Measurements from ENCODE around the gene MYMX. TPM values are rescaled to one million over a fixed set of nuclear protein-coding genes. Genes with fewer than 3 reads are reported as not detected.
A peak's percentile ranks its signal among the peaks of the same experiment; 100 is the strongest.
"Not testable (repeated sequence)": the region's sequence is repeated elsewhere in the genome, so short reads cannot be mapped to it uniquely, and the experiment has no call there.

MYMX gene
- polyA plus RNA-seq, 1 donor = 0.13 TPM

DNA sequence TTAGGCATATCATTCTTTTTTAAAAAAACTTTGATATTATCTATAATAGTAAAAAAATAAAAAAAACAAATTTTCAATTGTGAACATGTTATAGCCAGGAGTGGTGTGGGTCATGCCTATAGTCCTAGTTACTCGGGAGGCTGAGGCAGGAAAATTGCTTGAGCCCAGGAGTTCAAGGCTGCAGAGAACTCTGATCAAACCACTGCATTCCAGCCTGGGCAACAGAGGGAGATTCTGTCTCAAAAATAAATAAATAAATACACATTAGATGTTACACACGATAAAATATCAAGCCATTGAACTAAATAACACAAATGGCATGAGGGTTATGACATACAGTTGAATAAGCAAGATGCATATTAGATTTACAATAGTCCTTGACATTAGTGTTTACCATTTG lies 27.9 kb upstream of the MYMX start:
- WGBS (ENCODE audit: insufficient coverage, low lambda C conversion rate) = no CpG with 5 or more reads among the region's 2 CpGs
- H3K36me3 ChIP-seq (ENCODE audit: control insufficient read depth, insufficient read depth, low read length) = no peaks in the 10 kb centered on the region
- H3K27ac ChIP-seq (ENCODE audit: low read length) = no peak overlapping the region
- no peaks in the 10 kb centered on the region for H3K4me1 ChIP-seq (ENCODE audit: control insufficient read depth, insufficient read depth, low read length)
- no peak for DNase-seq
- no peaks in the 10 kb centered on the region for H3K27me3 ChIP-seq (ENCODE audit: control insufficient read depth, insufficient read depth, low read length)
- no peak overlapping the region for H3K4me3 ChIP-seq (ENCODE audit: low read length)
- no peaks in the 10 kb centered on the region for H3K9me3 ChIP-seq (ENCODE audit: control insufficient read depth, low read depth, low read length)

DNA sequence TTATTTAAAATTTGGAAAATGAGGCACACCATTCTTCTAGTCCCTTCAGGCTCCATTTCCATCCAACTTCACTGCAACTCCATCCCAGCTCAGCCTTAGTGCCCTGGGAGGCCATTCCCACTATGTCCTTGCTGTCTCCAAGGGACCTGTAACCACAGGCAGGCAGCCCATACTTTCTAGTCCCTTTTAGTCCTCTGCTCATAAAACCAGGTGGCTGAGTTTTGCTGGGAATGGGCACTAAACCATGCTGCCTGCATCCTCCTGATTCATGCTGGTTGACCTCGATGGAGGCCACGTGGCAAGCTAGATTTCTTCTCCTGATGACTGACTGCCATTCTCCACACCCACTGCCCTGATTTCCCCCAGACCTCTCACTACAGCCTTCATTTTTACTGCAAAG lies 27.5 kb upstream of the MYMX start:
- Histone ChIP-seq H3K4me1 (ENCODE audit: control insufficient read depth, insufficient read depth, low read length) (no peaks in the 10 kb centered on the region), H3K9me3 (ENCODE audit: control insufficient read depth, low read depth, low read length) (no peaks in the 10 kb centered on the region), H3K27me3 (ENCODE audit: control insufficient read depth, insufficient read depth, low read length) (no peaks in the 10 kb centered on the region), H3K27ac (ENCODE audit: low read length) (no peak overlapping the region), H3K4me3 (ENCODE audit: low read length) (no peak overlapping the region), H3K36me3 (ENCODE audit: control insufficient read depth, insufficient read depth, low read length) (no peaks in the 10 kb centered on the region)
- DNase-seq = no peak
- WGBS (ENCODE audit: insufficient coverage, low lambda C conversion rate) = no CpG with 5 or more reads among the region's 2 CpGs

DNA sequence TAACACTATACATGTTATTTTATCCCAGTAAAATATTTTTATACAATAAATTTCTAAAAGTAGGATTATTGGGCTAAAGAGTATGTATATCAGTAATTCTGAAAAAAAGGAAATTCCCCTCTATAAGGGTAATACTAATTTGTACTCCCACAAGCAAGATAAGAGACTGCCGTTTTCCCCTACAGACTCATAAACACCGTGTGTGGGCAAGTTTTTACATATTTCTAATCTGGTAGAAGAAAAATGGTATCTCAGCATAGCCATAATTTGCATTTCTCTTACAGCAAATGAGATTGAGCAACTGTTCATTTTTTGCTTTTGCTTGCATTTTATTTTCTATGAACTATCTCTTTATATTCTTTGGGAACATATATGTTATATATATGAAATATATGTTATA lies 26.0 kb upstream of the MYMX start:
- Histone ChIP-seq H3K27me3 (ENCODE audit: control insufficient read depth, insufficient read depth, low read length) (no peaks in the 10 kb centered on the region), H3K4me3 (ENCODE audit: low read length) (no peak overlapping the region), H3K27ac (ENCODE audit: low read length) (no peak overlapping the region), H3K9me3 (ENCODE audit: control insufficient read depth, low read depth, low read length) (no peaks in the 10 kb centered on the region), H3K4me1 (ENCODE audit: control insufficient read depth, insufficient read depth, low read length) (no peaks in the 10 kb centered on the region), H3K36me3 (ENCODE audit: control insufficient read depth, insufficient read depth, low read length) (no peaks in the 10 kb centered on the region)
- WGBS (ENCODE audit: insufficient coverage, low lambda C conversion rate) = 60% methylated on average over 1 of the region's 2 CpGs
- no peak for DNase-seq

DNA sequence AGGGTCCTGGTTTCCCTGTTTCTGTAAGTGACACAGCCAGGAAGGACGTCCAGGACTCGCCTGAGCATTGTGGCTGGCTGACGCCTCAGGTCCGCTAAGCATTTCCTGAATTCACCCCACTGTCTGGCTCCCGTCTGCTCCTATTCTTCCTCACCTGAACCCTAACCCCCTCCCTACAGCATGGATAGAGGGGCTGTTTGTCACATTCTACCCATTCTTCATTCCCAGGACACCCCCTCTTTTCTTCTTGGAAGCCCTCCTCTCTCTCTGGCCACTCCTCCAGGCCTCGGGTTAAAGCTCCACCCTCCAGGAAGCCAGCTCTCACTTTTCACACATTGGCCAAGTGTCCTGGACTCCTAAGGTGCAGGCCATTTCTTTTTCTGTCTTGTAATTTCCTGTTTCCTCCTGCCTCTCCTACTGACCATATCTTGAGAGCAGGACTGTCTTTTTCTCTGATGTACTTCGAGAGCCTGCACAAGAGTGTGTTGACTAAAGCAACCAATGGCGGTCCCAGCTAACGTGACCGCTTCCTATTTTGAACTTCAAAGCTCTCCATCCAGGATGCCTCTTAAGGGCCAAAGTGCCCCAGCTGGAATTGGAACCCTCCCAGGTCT lies 24.2 kb upstream of the MYMX start:
- Histone ChIP-seq H3K9me3 (ENCODE audit: control insufficient read depth, low read depth, low read length) (no peaks in the 10 kb centered on the region), H3K27me3 (ENCODE audit: control insufficient read depth, insufficient read depth, low read length) (no peaks in the 10 kb centered on the region), H3K4me1 (ENCODE audit: control insufficient read depth, insufficient read depth, low read length) (no peaks in the 10 kb centered on the region), H3K27ac (ENCODE audit: low read length) (no peak overlapping the region), H3K4me3 (ENCODE audit: low read length) (no peak overlapping the region), H3K36me3 (ENCODE audit: control insufficient read depth, insufficient read depth, low read length) (no peaks in the 10 kb centered on the region)
- no CpG with 5 or more reads among the region's 10 CpGs for WGBS (ENCODE audit: insufficient coverage, low lambda C conversion rate)
- DNase-seq = peak in 1 of 2 donors; percentile 59

DNA sequence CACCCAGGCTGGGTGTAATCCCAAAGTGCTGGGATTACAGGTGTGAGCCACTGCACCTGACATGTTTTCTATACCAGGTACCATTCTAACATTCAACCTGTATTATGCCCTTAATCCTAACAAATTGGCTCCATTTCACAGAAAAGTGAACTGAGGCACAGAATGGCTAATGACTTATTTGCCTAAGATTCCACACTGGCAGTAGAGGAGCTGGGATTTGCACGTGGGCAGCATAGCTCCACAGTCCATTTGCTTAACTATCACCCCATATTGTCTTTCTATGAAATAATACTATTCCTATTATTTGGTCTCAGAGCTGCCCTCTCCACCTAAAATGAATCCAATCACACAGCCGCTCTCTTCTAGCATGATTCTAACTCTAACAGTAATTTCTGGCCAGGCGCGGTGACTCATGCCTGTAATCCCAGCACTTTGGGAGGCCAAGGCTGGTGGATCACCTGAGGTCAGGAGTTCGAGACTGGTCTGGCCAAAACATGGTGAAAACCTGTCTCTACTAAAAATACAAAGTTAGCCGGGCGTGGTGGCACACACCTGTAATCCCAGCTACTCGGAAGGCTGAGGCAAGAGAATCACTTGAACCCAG lies 23.3 kb upstream of the MYMX start:
- WGBS (ENCODE audit: insufficient coverage, low lambda C conversion rate) = 86% methylated on average over 1 of the region's 8 CpGs
- H3K27ac ChIP-seq (ENCODE audit: low read length) = no peak overlapping the region
- H3K36me3 ChIP-seq (ENCODE audit: control insufficient read depth, insufficient read depth, low read length) = no peaks in the 10 kb centered on the region
- no peaks in the 10 kb centered on the region for H3K4me1 ChIP-seq (ENCODE audit: control insufficient read depth, insufficient read depth, low read length)
- H3K27me3 ChIP-seq (ENCODE audit: control insufficient read depth, insufficient read depth, low read length) = no peaks in the 10 kb centered on the region
- H3K4me3 ChIP-seq (ENCODE audit: low read length) = no peak overlapping the region
- DNase-seq = no peak
- H3K9me3 ChIP-seq (ENCODE audit: control insufficient read depth, low read depth, low read length) = no peaks in the 10 kb centered on the region

DNA sequence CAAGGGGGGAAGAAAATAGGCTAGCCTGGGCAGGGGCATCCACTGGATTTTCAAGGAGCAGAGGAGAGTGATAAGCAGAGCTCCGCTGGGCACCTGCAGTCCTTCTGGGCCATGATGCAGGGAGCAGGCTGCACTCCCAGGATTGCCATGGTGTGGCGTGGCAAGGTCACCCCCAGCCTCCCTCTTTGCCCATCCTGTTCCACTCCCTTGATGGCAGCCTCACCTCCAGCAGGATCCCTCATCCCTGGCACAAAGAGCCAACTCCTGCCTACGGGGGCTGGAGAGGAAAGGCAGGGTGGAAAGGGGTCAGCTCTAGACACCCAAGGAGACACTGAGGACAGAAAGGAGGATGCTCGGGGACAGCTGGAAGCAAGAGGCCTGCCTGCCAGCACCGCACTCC lies 22.4 kb upstream of the MYMX start:
- no peak overlapping the region for H3K4me3 ChIP-seq (ENCODE audit: low read length)
- no peaks in the 10 kb centered on the region for H3K27me3 ChIP-seq (ENCODE audit: control insufficient read depth, insufficient read depth, low read length)
- H3K4me1 ChIP-seq (ENCODE audit: control insufficient read depth, insufficient read depth, low read length) = no peaks in the 10 kb centered on the region
- no peak for DNase-seq
- H3K36me3 ChIP-seq (ENCODE audit: control insufficient read depth, insufficient read depth, low read length) = no peaks in the 10 kb centered on the region
- no CpG with 5 or more reads among the region's 5 CpGs for WGBS (ENCODE audit: insufficient coverage, low lambda C conversion rate)
- no peaks in the 10 kb centered on the region for H3K9me3 ChIP-seq (ENCODE audit: control insufficient read depth, low read depth, low read length)
- no peak overlapping the region for H3K27ac ChIP-seq (ENCODE audit: low read length)

DNA sequence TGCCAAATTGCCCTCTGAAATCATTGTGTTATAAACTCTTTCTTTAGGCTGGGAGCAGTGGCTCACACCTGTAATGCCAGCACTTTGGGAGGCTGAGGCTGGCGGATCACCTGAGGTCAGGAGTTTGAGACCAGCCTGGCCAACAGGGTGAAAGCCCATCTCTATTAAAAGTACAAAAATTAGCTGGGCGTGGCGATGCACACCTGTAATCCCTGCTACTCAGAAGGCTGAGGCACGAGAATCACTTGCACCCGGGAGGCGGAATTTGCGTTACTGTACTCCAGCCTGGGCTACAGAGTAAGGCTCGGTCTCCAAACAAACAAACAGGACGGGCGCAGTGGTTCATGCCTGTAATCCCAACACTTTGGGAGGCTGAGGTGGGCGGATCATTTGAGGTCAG lies 20.4 kb upstream of the MYMX start:
- H3K4me3 ChIP-seq (ENCODE audit: low read length); H3K27ac ChIP-seq (ENCODE audit: low read length): not testable (repeated sequence)
- 80% methylated on average over 1 of the region's 11 CpGs for WGBS (ENCODE audit: insufficient coverage, low lambda C conversion rate)

DNA sequence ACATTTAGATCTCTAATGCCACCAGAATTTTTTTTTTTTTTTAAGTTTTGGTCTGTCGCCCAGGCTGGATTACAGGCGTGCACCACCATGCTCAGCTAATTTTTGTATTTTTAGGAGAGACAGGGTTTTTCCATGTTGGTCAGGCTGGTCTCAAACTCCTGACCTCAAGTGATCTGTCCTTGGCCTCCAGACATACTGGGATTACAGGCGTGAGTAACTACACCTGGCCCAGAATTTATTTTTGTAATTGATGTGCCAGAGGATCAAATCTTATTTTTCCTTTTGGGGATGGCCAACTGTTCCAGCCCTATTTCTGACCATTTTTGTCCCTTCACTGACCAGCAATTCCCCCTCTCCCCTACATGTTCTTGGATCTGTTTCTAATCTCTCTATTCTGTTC lies 18.0 kb upstream of the MYMX start:
- Histone ChIP-seq H3K4me1 (ENCODE audit: control insufficient read depth, insufficient read depth, low read length) (peaks cover 20% of the 10 kb centered on the region), H3K9me3 (ENCODE audit: control insufficient read depth, low read depth, low read length) (no peaks in the 10 kb centered on the region), H3K4me3 (ENCODE audit: low read length) (no peak overlapping the region), H3K27ac (ENCODE audit: low read length) (no peak overlapping the region), H3K27me3 (ENCODE audit: control insufficient read depth, insufficient read depth, low read length) (no peaks in the 10 kb centered on the region), H3K36me3 (ENCODE audit: control insufficient read depth, insufficient read depth, low read length) (no peaks in the 10 kb centered on the region)
- DNase-seq = no peak
- WGBS (ENCODE audit: insufficient coverage, low lambda C conversion rate) = no CpG with 5 or more reads among the region's 3 CpGs

More for the DNA sequence above, 20.4 kb upstream of the MYMX start:
- H3K27me3 ChIP-seq (ENCODE audit: control insufficient read depth, insufficient read depth, low read length); DNase-seq; H3K4me1 ChIP-seq (ENCODE audit: control insufficient read depth, insufficient read depth, low read length); H3K9me3 ChIP-seq (ENCODE audit: control insufficient read depth, low read depth, low read length); H3K36me3 ChIP-seq (ENCODE audit: control insufficient read depth, insufficient read depth, low read length): not testable (repeated sequence)

DNA sequence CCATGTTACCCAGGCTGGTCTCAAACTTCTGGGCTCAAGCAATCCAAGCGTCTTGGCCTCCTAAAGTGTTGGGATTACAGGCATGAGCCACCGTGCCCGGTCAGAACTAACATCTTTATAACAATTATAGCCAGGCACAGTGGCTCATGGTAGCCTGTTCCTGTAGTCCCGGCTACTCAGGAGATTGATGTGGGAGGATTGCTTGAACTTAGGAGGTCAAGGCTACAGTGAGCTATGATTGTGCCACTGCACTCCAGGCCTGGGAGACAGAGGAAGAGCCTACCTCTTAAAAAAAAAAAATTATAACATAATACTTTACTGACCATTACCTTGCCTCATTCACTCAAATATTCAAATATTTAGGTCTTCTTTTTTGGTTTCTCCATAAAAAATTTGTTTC lies 16.8 kb upstream of the MYMX start:
- Histone ChIP-seq H3K9me3 (ENCODE audit: control insufficient read depth, low read depth, low read length) (no peaks in the 10 kb centered on the region), H3K4me1 (ENCODE audit: control insufficient read depth, insufficient read depth, low read length) (peaks cover 20% of the 10 kb centered on the region), H3K27me3 (ENCODE audit: control insufficient read depth, insufficient read depth, low read length) (no peaks in the 10 kb centered on the region), H3K4me3 (ENCODE audit: low read length) (no peak overlapping the region), H3K27ac (ENCODE audit: low read length) (no peak overlapping the region), H3K36me3 (ENCODE audit: control insufficient read depth, insufficient read depth, low read length) (no peaks in the 10 kb centered on the region)
- DNase-seq = no peak
- WGBS (ENCODE audit: insufficient coverage, low lambda C conversion rate) = no CpG with 5 or more reads among the region's 4 CpGs

DNA sequence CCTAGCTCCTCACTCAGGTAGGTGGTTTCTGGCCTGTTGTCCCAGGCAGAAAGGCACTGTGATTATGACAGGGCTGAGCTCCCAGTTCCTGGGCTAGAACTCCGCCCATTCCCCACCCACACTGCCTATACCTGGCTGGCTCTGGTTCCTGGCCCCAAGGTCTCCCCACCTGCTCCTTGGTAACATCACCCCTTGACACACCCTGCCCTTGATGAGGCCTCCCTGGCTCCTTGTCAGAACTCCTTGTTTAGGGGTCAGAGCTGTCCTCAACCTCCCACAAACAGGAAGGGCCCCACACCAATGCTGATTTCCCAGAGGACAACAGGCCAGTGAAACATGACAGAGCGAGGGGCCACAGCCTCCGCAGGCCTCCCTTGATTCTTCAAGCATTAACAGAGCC lies 15.5 kb upstream of the MYMX start:
- no peaks in the 10 kb centered on the region for H3K27me3 ChIP-seq (ENCODE audit: control insufficient read depth, insufficient read depth, low read length)
- no CpG with 5 or more reads among the region's 3 CpGs for WGBS (ENCODE audit: insufficient coverage, low lambda C conversion rate)
- H3K9me3 ChIP-seq (ENCODE audit: control insufficient read depth, low read depth, low read length) = no peaks in the 10 kb centered on the region
- H3K4me1 ChIP-seq (ENCODE audit: control insufficient read depth, insufficient read depth, low read length) = peaks cover 20% of the 10 kb centered on the region
- H3K36me3 ChIP-seq (ENCODE audit: control insufficient read depth, insufficient read depth, low read length) = no peaks in the 10 kb centered on the region
- peak; percentile 79 to 91 for DNase-seq
- H3K27ac ChIP-seq (ENCODE audit: low read length) = peak overlapping the region; percentile 34
- H3K4me3 ChIP-seq (ENCODE audit: low read length) = no peak overlapping the region

DNA sequence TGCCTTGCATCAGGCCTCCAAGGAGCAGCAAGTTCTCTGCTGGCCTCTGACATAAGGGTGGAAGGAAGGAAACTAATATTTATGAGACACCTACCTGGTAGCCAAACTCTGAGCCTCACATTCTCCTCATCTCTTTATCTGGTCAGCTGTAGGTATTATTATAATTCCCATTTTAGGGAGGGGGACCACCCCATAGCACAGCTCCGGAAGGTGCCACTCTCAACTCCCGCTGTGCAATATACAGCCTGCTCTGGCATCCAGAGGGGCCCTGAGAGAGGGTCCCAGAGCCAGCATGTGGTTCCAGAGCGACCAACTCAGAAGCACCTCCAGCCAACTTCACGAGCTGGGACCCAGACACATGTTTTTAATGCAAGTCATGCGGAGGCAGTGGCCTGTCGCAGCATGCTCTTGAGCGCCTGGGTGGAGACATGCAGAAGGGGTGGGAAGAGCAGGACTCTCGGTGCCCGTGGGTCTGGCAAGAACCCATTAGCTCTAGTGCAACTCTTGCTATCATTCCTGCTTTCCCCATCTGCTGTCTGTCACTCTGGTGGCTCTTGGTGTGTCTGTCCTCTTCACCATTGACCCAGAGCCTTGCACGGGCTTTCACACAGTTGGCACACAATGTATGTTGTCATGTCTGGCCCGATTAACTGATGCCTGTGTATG lies 15.0 kb upstream of the MYMX start:
- no CpG with 5 or more reads among the region's 11 CpGs for WGBS (ENCODE audit: insufficient coverage, low lambda C conversion rate)
- Histone ChIP-seq H3K4me1 (ENCODE audit: control insufficient read depth, insufficient read depth, low read length) (peaks cover 20% of the 10 kb centered on the region), H3K36me3 (ENCODE audit: control insufficient read depth, insufficient read depth, low read length) (no peaks in the 10 kb centered on the region), H3K4me3 (ENCODE audit: low read length) (no peak overlapping the region), H3K9me3 (ENCODE audit: control insufficient read depth, low read depth, low read length) (no peaks in the 10 kb centered on the region), H3K27me3 (ENCODE audit: control insufficient read depth, insufficient read depth, low read length) (no peaks in the 10 kb centered on the region), H3K27ac (ENCODE audit: low read length) (no peak overlapping the region)
- no peak for DNase-seq

All from large intestine (tissue), 3 donors.